Dermis blood vessel endothelial cell (primary cell): ENCODE data around the gene EPRS1. TPM values are rescaled to one million over a fixed set of nuclear protein-coding genes. Genes with fewer than 3 reads are reported as not detected.
A peak's percentile ranks its signal among the peaks of the same experiment; 100 is the strongest.
"Not testable (repeated sequence)": the region's sequence is repeated elsewhere in the genome, so short reads cannot be mapped to it uniquely, and the experiment has no call there.

ENCODE experiments used
- DNase-seq: peaks from one replicate; pipeline ENCODE4 v3.0.0; 2010
- total RNA-seq: library from RNA; depleted of rRNA; stranded (reverse); fragments of >200 nt; gene quantifications from 2 replicates; pipeline ENCODE4 v1.2.3, GENCODE V29; 2014

Gene EPRS1
- total RNA-seq, 1 donor from 2014 or later, result 101 TPM

GRCh38 chr1:220037810-220038209, 8.5 kb downstream of the EPRS1 start:
- not testable (repeated sequence) for DNase-seq

GRCh38 chr1:220032911-220033310, 13.4 kb downstream of the EPRS1 start:
- no peak for DNase-seq

GRCh38 chr1:220031287-220031686, 15.0 kb downstream of the EPRS1 start:
- DNase-seq, result no peak

GRCh38 chr1:220028346-220028895, 17.9 kb downstream of the EPRS1 start:
- no peak for DNase-seq

GRCh38 chr1:220019071-220019470, 27.2 kb downstream of the EPRS1 start:
- no peak for DNase-seq

GRCh38 chr1:220013497-220013896, 32.8 kb downstream of the EPRS1 start:
- no peak for DNase-seq

GRCh38 chr1:220012259-220012658, 34.0 kb downstream of the EPRS1 start:
- peak; percentile 74 for DNase-seq

GRCh38 chr1:220011620-220012019, 34.7 kb downstream of the EPRS1 start:
- no peak for DNase-seq

- DNase-seq, result no peak
Measured at GRCh38 chr1:220007438-220007837, 38.9 kb downstream of the EPRS1 start.

GRCh38 chr1:220005489-220005888, 40.8 kb downstream of the EPRS1 start:
- DNase-seq, result no peak

GRCh38 chr1:220003610-220004299, 42.5 kb downstream of the EPRS1 start:
- DNase-seq, result no peak

GRCh38 chr1:220003015-220003414, 43.3 kb downstream of the EPRS1 start:
- no peak for DNase-seq

- DNase-seq, result peak; percentile 55
Measured at GRCh38 chr1:220001095-220001501, 45.2 kb downstream of the EPRS1 start.

GRCh38 chr1:219999821-220000220, 46.5 kb downstream of the EPRS1 start:
- no peak for DNase-seq

Other genes with a start within 250 kb of the EPRS1 start
- gene SLC30A10, start 117.9 kb downstream of the EPRS1 start, total RNA-seq, result not detected in 2 replicates
- 37.3 and 42.4 TPM in 2 replicates for gene BPNT1, start 43.3 kb upstream of the EPRS1 start, total RNA-seq
- gene IARS2, start 47.6 kb upstream of the EPRS1 start, total RNA-seq, result 89.2 and 130 TPM in 2 replicates
- 38.6 and 40.8 TPM in 2 replicates for gene RAB3GAP2, start 225.9 kb upstream of the EPRS1 start, total RNA-seq